Smooth muscle cell (in vitro differentiated cells): ENCODE measurements around the gene TRIM44. TPM values are rescaled to one million over a fixed set of nuclear protein-coding genes. Genes with fewer than 3 reads are reported as not detected.
A peak's percentile ranks its signal among the peaks of the same experiment; 100 is the strongest.

Experiments
- DNase-seq: peaks from one replicate; lab custom pipeline; 2025; ENCODE audit not compliant: unreplicated experiment; lab: John Stamatoyannopoulos, UW
- H2AFZ ChIP-seq: fragments of 200-600 bp; sonication (generic); 2 replicates; pipeline ENCODE4 v1.6.0; 2016; ENCODE audit warnings: antibody characterized with exemption, low read depth, mild to moderate bottlenecking
- H3F3A ChIP-seq: fragments of 200-600 bp; sonication (generic); 2 replicates; pipeline ENCODE4 v1.6.0; 2017; ENCODE audit warnings: antibody characterized with exemption, low read depth
- H3K27ac ChIP-seq: fragments of 200-600 bp; sonication (generic); 2 replicates; pipeline ENCODE4 v1.5.1; 2016; ENCODE audit warnings: low read depth, mild to moderate bottlenecking
- H3K27me3 ChIP-seq: fragments of 200-600 bp; sonication (generic); 2 replicates; pipeline ENCODE4 v1.6.1; 2016; ENCODE audit warnings: low read depth, mild to moderate bottlenecking
- H3K36me3 ChIP-seq: fragments of 200-600 bp; sonication (generic); 2 replicates; pipeline ENCODE4 v1.5.1; 2016; ENCODE audit warnings: low read depth
- H3K4me1 ChIP-seq: fragments of 200-600 bp; sonication (generic); 2 replicates; pipeline ENCODE4 v1.5.1; 2016; ENCODE audit warnings: low read depth
- H3K4me2 ChIP-seq: fragments of 200-600 bp; sonication (generic); 2 replicates; pipeline ENCODE4 v1.6.0; 2016; ENCODE audit warnings: mild to moderate bottlenecking
- H3K4me3 ChIP-seq: fragments of 200-600 bp; sonication (generic); 2 replicates; pipeline ENCODE4 v1.5.1; 2016; ENCODE audit warnings: mild to moderate bottlenecking
- H3K79me2 ChIP-seq: fragments of 200-600 bp; sonication (generic); 2 replicates; pipeline ENCODE4 v1.6.0; 2016; ENCODE audit warnings: low read depth, mild to moderate bottlenecking
- H3K9ac ChIP-seq: fragments of 200-600 bp; sonication (generic); 2 replicates; pipeline ENCODE4 v1.6.0; 2016; ENCODE audit warnings: low read depth
- H3K9me3 ChIP-seq: fragments of 200-600 bp; sonication (generic); replicated peaks from 2 replicates; pipeline ENCODE4 v1.5.1; 2016; ENCODE audit warnings: low read depth
- H4K20me1 ChIP-seq: fragments of 200-600 bp; sonication (generic); 2 replicates; pipeline ENCODE4 v1.6.0; 2016; ENCODE audit warnings: low read depth
- WGBS: methylation state at CpG from one replicate; pipeline ENCODE4 v1.1.7; 2016; ENCODE audit warnings: low lambda C conversion rate; 5-methylcytosine and 5-hydroxymethylcytosine counted together
- polyA plus RNA-seq: library from polyadenylated mRNA; unstranded; fragments of >200 nt; fragmentation: Nextera tagmentation; extraction: Ambion mirVana; gene quantifications from 2 replicates; pipeline ENCODE4 v1.2.1, GENCODE V29; 2016
- total RNA-seq: library from RNA; depleted of rRNA; stranded (reverse); fragments of >200 nt; gene quantifications from 2 replicates; pipeline ENCODE4 v1.2.3, GENCODE V29; 2014
- TF ChIP-seq, protein P1 (sequence below): fragments of 200-600 bp; sonication (generic); IDR thresholded peaks from 2 replicates; pipeline ENCODE4 v1.5.1; 2017; ENCODE audit warnings: borderline replicate concordance, mild to moderate bottlenecking, antibody characterized with exemption; ENCODE audit not compliant: insufficient read depth, poor library complexity, severe bottlenecking

TRIM44 gene
- total and polyA plus RNA-seq, 2 experiments from 2014 or later = 20.9 to 32.9 TPM

DNA sequence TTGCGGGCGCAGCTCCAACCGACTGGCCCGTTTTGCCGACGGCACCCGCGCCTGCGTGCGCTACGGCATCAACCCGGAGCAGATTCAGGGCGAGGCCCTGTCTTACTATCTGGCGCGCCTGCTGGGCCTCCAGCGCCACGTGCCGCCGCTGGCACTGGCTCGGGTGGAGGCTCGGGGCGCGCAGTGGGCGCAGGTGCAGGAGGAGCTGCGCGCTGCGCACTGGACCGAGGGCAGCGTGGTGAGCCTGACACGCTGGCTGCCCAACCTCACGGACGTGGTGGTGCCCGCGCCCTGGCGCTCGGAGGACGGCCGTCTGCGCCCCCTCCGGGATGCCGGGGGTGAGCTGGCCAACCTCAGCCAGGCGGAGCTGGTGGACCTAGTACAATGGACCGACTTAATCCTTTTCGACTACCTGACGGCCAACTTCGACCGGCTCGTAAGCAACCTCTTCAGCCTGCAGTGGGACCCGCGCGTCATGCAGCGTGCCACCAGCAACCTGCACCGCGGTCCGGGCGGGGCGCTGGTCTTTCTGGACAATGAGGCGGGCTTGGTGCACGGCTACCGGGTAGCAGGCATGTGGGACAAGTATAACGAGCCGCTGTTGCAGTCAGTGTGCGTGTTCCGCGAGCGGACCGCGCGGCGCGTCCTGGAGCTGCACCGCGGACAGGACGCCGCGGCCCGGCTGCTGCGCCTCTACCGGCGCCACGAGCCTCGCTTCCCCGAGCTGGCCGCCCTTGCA lies 43.3 kb upstream of the TRIM44 start:
- Histone ChIP-seq H3K4me1 (peaks cover 65% of the 10 kb centered on the region), H3K4me2 (peak overlapping the region; percentile 93), H3K27me3 (no peaks in the 10 kb centered on the region), H4K20me1 (peaks cover 3% of the 10 kb centered on the region), H2AFZ (peak overlapping the region; percentile 28), H3K27ac (peak overlapping the region; percentile 93), H3K9me3 (no peaks in the 10 kb centered on the region), H3K36me3 (no peaks in the 10 kb centered on the region), H3K9ac (peak overlapping the region; percentile 63), H3F3A (peaks cover 29% of the 10 kb centered on the region), H3K79me2 (peaks cover 23% of the 10 kb centered on the region), H3K4me3 (peak overlapping the region; percentile 64)
- no peak for DNase-seq
- WGBS = under 1% methylated on average over 81 of the region's 84 CpGs
- TF ChIP-seq, protein P1, sequence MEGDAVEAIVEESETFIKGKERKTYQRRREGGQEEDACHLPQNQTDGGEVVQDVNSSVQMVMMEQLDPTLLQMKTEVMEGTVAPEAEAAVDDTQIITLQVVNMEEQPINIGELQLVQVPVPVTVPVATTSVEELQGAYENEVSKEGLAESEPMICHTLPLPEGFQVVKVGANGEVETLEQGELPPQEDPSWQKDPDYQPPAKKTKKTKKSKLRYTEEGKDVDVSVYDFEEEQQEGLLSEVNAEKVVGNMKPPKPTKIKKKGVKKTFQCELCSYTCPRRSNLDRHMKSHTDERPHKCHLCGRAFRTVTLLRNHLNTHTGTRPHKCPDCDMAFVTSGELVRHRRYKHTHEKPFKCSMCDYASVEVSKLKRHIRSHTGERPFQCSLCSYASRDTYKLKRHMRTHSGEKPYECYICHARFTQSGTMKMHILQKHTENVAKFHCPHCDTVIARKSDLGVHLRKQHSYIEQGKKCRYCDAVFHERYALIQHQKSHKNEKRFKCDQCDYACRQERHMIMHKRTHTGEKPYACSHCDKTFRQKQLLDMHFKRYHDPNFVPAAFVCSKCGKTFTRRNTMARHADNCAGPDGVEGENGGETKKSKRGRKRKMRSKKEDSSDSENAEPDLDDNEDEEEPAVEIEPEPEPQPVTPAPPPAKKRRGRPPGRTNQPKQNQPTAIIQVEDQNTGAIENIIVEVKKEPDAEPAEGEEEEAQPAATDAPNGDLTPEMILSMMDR = no peak

DNA sequence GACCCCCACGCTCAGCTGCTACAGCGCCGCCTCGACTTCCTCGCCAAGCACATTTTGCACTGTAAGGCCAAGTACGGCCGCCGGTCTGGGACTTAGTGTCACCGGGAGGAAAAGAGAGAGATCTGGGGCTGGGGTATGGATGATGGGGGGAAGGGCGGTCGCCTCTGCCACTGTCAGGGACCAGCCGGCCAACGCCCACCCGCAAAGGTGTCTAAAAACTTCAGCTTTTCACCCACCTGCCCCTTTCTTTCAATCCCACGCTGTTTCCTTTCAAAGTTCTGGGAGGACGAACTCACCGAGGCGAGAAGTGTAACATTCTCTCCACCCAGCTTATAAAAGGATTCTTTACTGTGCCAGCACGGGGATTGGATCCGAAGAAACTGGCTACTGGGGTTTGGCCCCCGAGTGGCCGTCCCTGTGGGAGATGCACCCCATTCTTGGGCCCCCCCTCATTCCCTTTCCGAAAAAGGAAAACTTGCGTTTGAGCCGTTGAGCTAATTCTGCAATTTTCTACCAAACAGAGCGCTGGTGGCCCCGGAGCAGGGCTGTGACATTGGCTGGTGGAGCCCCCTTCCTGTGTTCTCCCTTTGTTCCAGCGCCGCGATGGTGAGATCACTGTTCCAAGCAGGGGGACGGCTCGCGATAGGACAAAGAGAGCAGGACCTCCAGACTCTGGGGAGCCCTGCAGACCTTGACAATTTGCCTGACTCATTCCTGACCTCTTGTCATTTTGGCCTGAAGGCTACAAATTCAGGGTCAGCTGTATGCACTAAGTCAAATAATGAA lies 42.5 kb upstream of the TRIM44 start:
- peak overlapping the region; percentile 63 for H3K9ac ChIP-seq
- H3K4me3 ChIP-seq = peak overlapping the region; percentile 64
- no peak for DNase-seq
- peaks cover 23% of the 10 kb centered on the region for H3K79me2 ChIP-seq
- H2AFZ ChIP-seq = peak overlapping the region; percentile 28
- peak overlapping the region; percentile 93 for H3K27ac ChIP-seq
- no peaks in the 10 kb centered on the region for H3K36me3 ChIP-seq
- no peaks in the 10 kb centered on the region for H3K27me3 ChIP-seq
- H3K4me2 ChIP-seq = peak overlapping the region; percentile 93
- no peaks in the 10 kb centered on the region for H3K9me3 ChIP-seq
- H3F3A ChIP-seq = peaks cover 29% of the 10 kb centered on the region
- peaks cover 3% of the 10 kb centered on the region for H4K20me1 ChIP-seq
- H3K4me1 ChIP-seq = peaks cover 66% of the 10 kb centered on the region
- TF ChIP-seq, protein P1 = no peak
- 2% methylated on average over 33 of the region's 33 CpGs for WGBS

DNA sequence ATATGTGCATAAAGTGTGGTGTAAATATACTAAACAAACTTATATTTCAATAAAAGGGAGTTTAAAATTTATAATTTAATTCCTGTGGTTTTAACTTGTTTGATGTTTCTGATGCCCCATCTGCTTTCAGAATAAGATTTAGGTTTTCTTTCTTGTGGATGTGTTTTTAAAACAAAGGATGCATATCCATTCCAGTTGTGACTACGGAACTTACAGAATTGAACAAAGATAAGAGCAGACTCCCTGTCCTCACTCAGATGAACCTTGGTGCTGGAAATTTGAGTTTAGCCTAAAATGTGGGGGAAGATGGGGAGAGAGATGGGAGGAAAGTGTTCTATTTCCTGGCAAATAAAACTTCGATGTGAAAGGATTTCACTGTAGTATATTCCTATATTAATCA lies 41.8 kb upstream of the TRIM44 start:
- peaks cover 23% of the 10 kb centered on the region for H3K79me2 ChIP-seq
- peaks cover 3% of the 10 kb centered on the region for H4K20me1 ChIP-seq
- peak overlapping the region; percentile 93 for H3K27ac ChIP-seq
- TF ChIP-seq, protein P1 = no peak
- peak overlapping the region; percentile 93 for H3K4me2 ChIP-seq
- H3K4me1 ChIP-seq = peaks cover 59% of the 10 kb centered on the region
- H3K36me3 ChIP-seq = no peaks in the 10 kb centered on the region
- 50% methylated on average over 2 of the region's 2 CpGs for WGBS
- no peak for DNase-seq
- peak overlapping the region; percentile 64 for H3K4me3 ChIP-seq
- H3K9me3 ChIP-seq = no peaks in the 10 kb centered on the region
- H2AFZ ChIP-seq = no peak overlapping the region
- no peaks in the 10 kb centered on the region for H3K27me3 ChIP-seq
- peak overlapping the region; percentile 63 for H3K9ac ChIP-seq
- peaks cover 30% of the 10 kb centered on the region for H3F3A ChIP-seq
